HG02623 (cell line): ENCODE results near the gene ZNF423.

Experiments
- ATAC-seq: cut with Tn5 transposase; IDR thresholded peaks from one replicate; pipeline ENCODE4 v1.9.1; 2021; ENCODE audit warnings: moderate library complexity; ENCODE audit not compliant: unreplicated experiment

The ZNF423 gene

GRCh38 chr16:49826515-49826914 lies 29.4 kb downstream of the ZNF423 start:
- ATAC-seq, result no peak

GRCh38 chr16:49825041-49825440 lies 30.9 kb downstream of the ZNF423 start:
- no peak for ATAC-seq

DNA sequence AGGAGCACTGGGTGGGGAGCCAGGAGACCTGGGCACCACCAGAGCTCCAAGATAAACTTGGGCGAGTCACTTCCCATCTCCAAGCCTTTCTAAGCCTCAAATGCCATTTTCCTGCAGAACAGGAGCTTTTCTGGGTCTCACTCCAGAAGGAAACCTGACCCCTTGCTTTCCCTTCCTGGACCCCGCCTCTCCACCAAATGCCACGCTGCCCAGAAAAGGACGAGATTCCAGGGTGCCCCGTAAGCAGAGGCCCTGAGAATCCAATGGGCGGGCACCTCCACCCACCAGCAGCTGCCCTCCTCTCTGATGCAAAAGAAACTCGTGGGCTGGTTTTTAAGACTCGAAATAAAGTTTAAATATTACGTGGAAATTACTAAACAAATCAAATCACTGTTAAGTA lies 31.3 kb downstream of the ZNF423 start:
- ATAC-seq, result no peak

DNA sequence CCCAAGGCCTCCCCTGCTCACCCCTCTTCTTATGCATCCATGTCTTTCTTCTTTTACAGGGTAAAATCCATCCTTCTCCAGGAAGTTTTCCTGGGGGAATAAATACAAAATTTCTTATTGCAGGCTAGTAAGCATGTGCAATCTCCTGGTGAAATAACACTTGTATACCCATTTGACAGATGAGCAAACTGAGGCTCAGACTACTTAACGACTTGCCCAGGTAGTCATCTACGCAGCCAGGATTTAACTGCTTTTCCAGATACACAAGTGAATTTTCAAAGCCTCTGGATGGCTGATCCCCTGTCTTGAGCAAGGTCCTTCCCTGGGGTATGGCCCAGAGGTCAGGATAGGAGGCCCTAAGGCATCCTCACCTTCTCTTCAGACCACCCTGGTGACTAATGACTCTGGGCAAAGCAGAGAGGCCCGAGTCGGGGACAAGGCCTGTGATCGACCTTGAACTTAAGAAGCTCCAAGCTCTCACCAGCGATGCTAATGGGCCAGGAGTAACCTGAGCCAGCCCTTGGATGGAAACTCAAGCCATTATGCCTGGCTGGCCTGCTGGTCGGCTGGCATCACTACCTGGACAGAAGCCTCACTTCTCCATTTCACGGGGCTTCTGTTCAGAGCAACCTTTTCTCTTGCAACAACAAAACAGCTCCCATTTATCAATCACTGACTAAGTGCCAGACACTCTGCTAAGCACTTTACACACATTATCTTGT lies 33.1 kb downstream of the ZNF423 start:
- ATAC-seq, result no peak

DNA sequence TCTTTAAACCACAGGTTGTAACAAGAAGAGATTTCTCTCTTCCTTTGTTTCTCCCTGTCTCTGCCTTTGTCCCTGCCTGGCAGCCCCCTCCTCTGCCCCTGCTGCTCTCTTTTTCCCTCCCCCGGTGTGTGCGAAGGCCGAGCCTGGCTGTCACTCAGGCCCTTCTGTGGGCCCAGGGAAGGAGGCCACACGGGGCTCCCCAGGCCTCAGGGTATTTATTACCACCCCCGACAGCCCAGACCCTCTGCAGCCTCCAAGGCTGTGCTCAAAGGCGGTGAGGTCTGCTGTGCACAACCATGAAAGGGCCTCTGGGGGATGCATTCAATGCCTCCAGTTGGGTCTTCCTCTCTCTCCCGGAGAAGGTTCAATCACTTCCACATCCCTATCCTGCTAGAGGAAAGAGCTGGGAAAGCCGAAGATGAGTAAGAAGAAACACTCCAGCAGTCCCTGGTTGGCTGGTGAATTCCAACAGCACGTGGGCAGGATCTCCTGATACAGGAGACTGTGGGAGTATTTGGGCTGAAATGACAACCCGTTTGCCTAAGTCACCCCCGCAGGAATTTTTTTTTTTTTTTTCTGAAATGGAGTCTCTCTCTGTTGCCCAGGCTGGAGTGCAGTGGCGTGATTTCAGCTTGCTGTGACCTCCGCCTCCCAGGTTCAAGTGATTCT lies 34.2 kb downstream of the ZNF423 start:
- ATAC-seq, result no peak

- no peak for ATAC-seq
Observed at GRCh38 chr16:49821156-49821555, 34.8 kb downstream of the ZNF423 start.

DNA sequence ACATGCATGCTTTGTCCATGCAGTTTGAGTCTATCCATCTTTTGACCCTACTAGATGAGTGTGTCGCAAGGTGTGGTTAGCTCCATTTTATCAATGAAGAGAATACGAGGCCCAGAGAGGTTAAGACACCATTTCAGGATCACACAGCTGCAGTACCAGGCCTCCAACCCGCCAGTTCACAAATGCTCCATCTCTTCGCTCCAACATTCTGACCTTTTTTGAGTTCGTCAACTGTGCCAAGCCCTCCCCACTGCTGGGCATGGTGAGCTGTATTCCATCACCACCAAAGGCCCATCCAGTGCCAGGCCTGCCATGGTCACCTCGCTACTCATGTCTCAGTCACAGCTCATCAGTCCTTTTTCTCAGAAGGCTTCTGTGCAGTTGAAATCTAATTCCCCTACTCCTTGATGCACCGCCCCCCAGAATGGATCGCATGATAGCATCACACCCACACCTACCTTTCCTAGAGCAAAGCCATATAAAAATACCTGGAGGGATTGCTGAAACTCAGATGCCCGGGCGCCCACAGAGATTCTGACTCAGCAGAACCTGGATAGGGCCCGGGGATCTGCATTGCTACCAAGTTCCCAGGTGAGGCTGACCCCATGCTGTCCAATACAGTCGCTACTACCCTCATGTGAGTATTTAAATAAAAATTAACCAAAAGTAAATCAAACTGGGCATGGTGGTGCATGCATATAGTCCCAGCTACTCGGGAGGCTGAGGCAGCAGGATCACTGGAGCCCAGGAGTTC lies 38.0 kb downstream of the ZNF423 start:
- no peak for ATAC-seq

- ATAC-seq, result no peak
Observed at GRCh38 chr16:49816875-49817274, 39.0 kb downstream of the ZNF423 start.

GRCh38 chr16:49811644-49812334 lies 44.1 kb downstream of the ZNF423 start:
- no peak for ATAC-seq

DNA sequence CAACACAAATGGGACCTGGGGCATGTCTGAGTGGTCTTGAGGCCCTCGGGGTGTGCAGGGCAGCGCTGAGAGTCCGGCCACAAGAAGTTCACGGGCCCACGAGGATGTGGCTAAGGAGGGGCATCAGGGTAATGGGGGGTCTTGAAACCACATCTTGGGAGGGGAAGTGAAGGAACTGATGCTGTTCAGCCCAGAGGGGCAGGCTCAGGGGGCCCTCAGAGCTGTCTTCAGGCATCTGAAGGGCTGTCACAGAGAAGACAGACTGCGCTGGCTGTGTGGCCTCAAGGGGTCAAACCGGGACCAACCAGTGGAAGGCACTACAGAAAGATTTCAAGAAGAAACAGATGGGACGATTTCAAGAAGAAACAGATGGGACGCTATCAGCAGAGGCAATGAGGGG lies 45.1 kb downstream of the ZNF423 start:
- no peak for ATAC-seq

DNA sequence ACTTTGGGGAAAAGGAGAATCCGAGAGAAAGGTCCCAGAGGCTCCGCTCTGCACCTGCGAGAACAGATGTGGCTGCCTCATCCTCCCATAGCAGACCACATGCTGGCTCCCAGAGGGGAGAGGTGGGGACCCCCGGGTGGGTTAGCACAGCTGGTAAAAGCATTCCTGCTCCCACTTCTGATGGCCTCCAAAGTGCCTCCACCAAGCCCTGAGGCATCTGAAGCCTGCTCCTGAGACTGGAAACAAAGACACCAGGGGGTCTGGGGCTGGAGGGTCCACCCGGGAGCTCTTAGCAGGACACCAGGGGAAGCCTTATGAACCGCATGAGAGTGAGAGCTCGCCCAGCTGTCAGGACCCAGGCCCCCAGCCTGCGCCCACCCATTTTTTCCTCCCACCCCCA lies 46.4 kb downstream of the ZNF423 start:
- ATAC-seq, result no peak

DNA sequence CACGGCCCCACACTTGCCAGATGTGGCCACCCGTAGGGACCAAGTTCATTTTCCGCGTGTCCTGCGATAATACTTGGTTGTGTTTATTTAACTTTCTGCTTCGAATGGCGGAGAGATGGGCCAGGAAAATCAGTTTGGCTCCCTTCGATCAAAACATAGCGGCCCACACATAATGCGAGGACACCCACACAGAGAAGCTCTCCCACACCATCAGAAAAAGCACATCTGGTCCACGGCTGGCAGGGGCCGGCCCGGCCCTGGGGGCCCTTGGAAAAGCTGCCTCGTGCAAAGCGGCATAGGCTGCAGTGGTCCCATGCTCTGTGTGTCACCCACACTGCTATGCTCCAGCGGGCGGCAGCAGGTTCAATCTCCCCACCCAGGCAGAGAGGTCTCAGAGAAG lies 46.9 kb downstream of the ZNF423 start:
- ATAC-seq, result no peak

DNA sequence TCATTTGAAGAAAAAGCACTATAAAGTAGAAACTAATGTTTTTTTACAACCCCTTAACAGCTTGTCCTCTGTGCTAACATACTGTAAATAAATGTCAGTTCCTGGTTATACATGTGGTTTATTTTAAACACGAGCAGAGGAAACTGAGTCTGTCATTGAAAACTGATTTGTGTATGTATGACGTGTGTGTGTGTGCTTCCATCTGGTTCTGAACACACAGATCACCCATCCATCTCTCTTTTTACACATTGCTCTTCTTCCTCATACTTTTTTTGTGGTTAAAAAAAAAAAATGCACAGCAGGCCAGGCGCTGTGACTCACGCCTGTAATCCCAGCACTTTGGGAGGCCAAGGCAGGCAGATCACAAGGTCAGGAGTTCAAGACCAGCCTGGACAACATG lies 49.5 kb downstream of the ZNF423 start:
- ATAC-seq, result no peak

- ATAC-seq, result no peak
Observed at GRCh38 chr16:49801290-49801689, 54.6 kb downstream of the ZNF423 start.

DNA sequence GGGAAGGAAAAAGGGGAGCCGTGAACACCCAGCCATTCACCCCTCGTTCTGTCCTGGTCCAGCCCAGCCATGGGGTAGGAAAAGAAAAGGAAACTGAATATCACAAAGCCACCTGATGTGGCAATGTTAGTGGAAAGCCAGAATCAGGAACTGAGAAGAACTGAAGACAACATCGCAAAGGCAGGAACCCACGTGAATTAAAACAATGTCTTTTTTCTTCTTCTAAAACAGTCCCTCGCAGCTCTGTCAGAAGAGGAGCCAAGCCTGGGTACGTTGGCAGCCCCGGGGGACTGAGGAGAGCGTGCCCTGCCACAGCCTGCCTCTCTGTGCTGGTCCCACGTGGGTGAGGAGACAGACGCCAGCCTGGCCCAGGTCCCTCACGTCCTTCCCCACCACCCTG lies 55.0 kb downstream of the ZNF423 start:
- no peak for ATAC-seq

DNA sequence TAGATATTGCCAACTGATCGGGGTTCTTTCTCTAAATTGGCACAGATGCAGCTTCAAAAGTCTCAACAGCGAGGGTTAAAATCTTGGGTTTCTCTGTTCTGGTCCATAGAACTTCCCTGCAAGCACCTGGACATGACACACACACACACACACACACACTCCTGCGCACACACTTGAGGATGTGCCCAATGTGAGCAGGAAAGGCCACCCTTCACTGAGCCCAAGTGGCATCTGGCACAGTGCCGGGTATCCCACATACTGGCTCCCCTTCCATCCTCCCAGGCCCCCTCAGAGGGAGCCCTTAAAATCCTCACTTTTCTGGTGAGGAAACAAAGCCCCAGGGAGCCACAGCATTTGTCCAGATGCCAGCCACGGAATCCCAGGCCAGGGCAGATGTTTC lies 55.5 kb downstream of the ZNF423 start:
- no peak for ATAC-seq

DNA sequence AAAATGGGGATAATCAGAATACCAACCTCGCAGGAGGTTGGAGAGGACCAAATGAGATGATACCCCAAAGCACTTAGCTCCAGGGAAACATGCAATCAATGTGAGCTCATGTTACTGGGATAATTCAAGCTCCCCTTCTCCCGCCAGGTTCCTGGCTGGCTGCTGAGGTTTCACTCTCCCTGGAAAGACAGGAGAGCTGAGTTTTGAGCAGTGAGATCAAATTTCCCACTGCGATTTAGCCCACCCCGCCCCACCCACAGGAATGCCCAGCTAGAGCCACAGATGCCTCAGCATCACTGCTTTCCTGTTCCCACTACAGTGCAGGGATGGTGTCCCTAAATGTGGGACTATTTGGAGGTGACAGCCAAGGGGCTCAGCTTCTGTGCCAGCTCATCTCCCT lies 56.7 kb downstream of the ZNF423 start:
- no peak for ATAC-seq

GRCh38 chr16:49795513-49795912 lies 60.4 kb downstream of the ZNF423 start:
- no peak for ATAC-seq

DNA sequence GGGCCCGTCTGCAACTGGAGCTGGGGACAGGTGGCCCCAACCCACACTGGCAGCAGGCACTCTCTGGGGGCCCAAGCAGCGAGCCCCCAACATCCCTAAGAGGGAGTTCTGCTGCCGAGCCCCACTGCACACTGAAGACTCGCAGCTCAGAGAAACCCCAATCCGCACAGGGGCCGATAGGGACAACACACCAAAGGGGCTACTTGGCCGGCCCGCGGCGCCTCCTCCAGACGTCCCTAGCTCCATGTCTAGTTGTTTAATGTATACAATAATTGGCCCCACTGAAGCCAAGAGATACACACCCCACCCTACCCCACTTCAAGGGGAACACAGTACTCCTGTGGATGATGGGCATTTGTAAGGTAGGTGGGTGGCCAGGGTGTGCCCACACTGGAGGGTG lies 62.7 kb downstream of the ZNF423 start:
- ATAC-seq, result no peak

- no peak for ATAC-seq
Observed at GRCh38 chr16:49789616-49790015, 66.3 kb downstream of the ZNF423 start.

DNA sequence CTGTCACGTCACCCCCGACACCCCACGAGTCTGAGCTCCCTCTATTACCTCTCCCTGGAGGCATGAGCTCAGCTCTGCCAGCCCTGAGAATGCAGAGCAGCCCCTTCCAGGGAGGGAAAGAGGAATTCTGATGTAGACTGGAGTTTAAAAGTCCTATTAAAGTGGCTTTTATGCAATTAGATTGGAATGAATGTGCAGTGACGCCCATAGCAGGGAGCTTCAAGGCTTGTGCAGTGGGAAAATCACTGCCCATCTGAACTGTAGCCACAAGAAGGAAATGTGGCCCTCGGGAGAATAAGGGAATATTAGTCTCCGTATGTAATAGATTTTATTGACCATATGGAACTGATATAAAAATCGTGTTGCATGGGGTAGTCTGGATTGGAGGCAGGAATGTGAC lies 66.9 kb downstream of the ZNF423 start:
- no peak for ATAC-seq

DNA sequence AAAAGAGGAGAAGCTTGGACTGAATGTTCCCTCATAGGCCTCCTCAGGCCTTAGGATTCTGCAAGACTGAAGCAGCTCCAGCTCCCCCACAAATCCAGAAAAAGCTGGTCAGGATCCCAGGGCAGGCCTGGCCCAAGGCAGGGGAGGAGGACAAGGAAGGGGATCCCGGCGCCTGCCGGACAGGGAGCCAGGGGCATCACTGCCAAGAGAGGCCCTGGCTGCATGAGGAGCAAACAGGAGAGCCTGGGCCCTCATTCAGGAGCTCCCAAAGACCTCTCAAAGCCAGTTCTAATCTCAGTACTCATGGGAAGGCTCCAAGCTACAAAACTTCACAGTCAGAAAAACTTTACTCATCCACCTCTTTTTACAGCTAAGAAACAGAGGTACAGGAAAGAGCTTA lies 67.3 kb downstream of the ZNF423 start:
- ATAC-seq, result no peak
